Activated CD4-positive, CD25-positive, alpha-beta regulatory T cell treated with anti-CD3 and anti-CD28 coated beads, Interleukin-2, amount 50 U/mL, for 24 hours (primary cell): Measurements from ENCODE around the gene EXT2.

Experiments
- ATAC-seq, 2 donors: fragments of 150-1000 bp; cut with Tn5 transposase; one replicate each; pipeline ENCODE4 v1.10.0; 2021; ENCODE audit warnings: mild to moderate bottlenecking in 1 of 2, moderate library complexity in 1 of 2

The EXT2 gene

DNA sequence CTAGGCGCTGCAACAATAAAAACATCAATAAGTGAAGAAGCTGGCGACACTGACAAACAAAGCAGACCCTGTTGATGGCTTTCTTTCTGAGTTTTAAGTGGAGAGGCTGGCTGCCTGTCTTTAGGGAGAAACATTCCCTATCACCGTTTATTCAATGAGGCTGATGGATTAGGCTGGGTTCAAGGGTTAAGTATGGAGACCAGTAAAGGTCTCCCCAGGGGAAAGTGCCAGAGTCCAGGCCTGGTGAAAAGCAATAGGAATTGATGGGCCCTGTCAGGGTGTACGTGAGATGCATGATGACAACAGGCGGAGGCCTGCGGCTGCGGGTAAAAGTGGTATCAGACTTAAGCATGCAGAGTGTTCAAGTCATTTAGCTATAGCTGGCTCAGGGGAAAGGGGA lies 111.8 kb downstream of the EXT2 start:
- no peak for ATAC-seq

DNA sequence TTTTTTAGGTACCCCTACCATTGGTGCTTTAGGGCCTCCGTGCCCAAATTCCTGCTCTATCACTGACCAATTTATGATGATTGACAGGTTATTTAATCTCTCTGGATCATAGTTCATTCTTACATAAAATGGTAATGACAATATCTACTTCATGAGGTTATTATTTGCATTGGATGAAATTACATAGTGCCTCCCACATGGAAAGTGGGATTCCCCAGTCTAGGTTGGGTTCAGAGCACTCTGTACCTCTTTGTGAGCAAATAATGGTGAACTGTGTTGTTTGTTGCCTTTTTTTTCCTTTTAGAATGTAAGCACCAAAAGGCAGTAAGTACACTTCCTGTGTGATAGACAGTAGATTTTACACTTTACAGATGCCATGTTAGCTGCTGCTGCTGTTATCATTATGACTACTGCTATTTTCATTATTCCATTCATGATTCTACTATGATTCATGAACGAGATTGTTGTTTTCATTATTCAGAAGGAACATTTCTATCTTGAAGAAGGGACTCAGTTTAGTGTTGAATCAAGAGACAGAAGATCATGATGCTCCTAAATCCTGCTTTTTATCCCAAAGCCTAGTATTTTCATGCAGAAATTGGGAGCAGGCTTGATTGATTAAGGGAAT lies 113.6 kb downstream of the EXT2 start:
- ATAC-seq, result peak in 1 of 2 donors; percentile 3

DNA sequence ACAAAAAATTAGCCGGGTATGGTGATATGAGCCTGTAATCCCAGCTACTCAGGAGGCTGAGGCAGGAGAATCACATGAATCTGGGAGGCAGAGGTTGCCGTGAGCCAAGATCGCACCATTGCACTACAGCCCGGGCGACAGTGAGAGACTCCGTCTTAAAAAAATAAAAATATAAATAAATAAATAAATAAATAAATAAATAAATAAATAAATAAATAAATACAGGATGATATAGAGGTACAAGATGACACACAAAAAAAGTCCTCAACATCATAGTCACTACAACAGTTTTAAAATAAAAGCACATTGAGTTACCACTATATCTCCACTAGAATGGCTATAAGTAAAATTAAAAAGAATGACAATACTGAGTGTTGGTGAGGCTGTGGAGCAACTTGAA lies 116.7 kb downstream of the EXT2 start:
- ATAC-seq, result no peak

DNA sequence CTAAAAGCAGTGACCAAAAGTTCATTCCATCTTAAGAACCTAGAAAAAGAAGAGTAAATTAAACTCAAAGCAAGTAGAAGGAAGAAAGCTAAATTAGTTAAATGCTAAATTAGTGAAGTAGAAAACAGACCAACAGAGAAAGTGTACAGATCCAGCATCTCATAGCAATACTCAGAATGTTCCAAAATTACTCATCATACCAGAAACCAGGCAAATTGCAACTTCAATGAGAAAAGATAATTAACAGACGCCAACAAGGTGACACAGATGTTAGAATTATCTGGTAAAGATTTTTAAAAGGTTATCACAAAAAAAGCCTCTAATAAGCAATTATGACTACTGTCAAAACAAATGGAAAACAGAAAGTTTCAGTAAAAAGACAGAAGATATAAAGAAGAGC lies 117.7 kb downstream of the EXT2 start:
- no peak for ATAC-seq

DNA sequence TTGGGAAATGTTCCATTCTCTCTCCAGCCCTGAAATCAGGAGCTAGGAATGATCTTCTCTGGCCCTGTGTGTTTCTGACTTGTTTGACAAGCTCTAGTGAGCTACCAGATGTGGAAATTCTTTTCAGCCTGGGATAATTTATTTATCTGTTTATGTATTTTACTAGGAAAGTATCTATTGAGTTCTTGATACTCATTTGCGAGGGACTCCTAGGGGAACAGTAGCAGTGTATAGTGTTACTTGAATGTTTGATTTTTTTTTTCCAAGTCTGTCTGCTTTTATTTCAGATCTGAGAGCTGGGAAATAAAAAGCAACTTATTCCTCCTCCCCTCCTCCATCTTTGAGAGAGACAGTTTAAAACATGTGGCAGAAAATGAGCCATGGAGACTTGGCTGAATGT lies 122.0 kb downstream of the EXT2 start:
- ATAC-seq, result no peak

DNA sequence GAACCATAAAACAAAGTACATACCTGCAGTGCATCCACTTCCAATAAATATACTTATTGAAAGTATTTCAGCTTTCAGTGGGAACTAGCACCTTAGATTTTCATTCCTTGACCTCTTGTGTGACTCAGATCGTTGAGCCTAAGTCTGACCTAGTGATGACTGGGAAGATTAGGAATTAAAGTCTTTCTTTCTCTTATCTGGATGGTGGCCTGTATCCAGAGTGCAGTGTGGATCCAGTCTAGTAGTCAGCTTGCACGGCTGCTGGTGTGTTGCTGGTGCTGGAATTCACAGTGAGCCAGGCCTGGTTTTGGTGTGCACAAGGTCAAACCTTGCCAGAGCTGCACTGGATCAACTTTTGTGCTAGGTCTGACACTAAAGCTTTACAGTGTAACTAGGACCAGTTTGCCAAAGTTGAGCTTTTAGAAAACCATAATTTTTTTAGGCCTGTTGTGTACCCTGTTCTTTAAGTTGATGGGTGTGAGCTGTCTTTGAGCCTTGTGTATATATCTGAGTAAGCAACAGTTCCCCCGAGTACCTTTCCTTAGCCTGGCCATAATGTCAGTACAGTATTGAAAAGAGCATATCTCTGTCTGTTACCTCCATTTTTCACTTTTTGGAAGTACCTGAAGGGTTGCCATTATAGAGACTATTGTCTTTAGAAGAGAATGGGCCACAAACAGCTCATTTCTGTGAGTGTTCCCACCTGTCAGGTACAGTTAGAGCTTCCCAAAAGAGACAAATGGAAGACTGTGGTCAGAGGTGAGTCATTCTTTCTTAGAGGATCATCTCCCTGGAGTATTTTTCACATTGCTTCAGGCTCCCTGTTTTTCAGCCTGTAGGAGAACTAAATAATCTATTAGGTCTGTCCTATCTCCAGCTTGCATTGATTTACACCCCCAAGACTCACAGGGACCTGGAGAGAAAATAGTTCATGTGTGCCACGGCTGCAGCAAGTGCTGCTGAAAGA lies 124.6 kb downstream of the EXT2 start:
- ATAC-seq, result no peak

DNA sequence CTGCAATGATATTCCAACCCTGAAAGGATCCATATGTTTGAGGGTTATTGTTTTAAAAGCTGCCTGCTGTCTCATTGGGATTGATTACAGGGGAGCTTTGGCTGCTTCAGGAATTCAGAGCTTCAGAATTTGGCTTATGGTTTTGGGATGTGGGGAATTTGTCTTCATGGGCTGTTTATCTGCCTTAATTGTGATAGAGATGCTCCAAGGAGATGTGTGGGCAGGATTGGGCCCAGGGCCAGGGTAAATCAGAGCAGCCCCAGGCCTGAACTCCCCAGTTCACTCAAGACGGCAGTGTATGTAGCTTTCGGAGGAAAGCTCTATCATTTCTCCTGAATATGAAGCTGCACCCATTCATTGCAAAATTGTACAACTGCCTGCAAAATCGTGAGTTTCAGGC lies 126.0 kb downstream of the EXT2 start:
- ATAC-seq, result no peak

DNA sequence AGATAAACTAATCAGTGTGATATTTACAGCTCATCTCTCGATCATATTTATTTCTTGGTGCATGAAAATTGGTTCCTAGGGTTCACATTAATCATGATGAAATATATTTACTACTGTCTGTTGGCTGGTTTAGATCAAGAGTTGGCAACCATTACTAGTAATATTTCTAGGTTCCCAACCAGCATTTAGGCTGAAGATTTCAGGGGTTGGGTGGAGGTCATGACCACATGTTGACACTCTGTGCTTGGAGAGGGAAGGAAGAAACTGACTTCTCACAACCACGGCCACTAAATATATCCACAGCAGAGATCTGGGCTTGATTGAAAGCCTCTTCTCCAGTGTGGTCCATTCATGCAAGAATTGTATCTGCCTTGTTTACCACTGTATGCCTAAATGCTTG lies 126.5 kb downstream of the EXT2 start:
- ATAC-seq, result no peak

DNA sequence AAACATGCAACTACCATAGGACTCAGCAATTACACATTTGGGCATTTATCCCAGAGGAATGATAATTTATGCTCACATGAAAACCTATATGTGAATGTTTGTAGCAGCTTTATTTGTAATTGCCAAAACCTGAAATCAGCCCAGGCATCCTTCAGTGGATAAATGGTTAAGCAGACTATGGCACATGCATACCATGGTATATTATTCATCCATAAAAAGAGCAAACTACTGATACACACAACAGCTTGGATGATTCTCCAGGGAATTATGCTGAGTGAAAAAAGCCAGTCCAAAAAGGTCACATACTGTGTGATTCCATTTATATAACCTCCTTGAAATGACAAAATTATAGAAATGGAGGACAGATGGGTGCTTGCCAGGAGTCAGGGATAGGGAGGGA lies 127.8 kb downstream of the EXT2 start:
- no peak for ATAC-seq

DNA sequence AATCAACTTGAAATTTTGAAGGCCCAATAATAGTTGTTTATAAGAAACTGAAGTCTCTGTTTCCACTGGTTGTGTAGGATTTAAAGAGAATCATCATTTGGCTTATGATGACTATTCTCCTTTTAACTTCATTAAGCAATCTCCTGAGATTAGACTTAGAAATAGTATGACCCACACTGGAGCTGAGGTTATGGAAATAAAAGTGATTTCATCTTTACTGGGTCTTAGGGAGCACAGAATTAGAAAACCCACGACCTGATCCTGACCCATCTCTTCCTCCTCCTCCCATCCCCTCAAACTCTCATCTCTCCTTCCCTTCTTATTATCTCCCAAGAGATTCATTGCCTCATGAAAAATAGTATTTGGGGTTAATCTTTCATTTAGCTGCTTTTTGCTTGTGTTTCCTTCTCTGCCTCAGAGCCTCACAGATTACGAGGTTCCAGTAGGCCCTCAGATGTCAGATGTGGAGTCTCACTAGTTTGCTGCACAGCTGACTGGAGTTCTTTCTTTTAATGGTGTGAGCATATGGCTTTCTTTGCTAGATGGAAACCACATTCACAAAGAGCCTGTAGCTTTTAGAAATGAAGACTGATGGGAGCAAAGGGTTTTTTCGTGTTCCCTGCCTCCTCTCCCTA lies 129.5 kb downstream of the EXT2 start:
- no peak for ATAC-seq

DNA sequence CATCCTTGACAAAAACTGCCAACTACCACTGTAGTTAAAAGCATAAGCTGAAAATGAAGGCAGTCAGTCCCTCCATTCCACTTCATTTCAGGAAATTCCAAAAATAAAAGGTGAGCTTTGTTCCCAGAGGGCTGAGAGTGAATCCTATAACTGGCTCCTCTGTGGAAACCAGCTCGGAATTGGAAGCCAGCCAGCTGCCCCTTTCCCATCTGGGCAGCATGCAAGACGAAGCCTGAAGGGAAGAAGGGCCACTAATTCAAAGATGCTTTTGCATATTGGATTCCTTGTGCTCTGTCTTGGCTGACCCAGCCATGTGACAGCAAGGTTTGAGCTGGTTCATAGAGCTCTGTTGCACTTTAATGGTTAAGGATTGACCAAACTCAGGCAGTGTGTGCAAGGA lies 131.0 kb downstream of the EXT2 start:
- no peak for ATAC-seq

DNA sequence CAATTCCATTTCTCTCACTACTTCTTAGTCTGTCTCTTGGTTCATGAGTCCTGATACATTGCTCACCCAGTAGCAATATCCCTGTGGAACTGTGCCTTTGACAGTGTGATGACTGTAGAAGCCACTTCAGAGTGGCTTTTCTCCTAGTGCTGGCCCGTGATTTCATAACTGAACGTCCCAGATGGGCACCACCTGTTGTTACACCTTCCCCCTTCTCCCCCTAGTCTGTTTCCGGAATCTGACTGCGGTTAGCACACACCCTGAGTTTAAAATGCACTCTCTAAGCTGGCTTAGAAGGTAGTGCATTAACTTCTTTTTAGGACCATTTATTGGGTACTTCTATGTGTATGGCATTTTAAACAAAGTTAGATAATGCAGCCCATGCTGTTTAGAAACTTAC lies 131.5 kb downstream of the EXT2 start:
- no peak for ATAC-seq

DNA sequence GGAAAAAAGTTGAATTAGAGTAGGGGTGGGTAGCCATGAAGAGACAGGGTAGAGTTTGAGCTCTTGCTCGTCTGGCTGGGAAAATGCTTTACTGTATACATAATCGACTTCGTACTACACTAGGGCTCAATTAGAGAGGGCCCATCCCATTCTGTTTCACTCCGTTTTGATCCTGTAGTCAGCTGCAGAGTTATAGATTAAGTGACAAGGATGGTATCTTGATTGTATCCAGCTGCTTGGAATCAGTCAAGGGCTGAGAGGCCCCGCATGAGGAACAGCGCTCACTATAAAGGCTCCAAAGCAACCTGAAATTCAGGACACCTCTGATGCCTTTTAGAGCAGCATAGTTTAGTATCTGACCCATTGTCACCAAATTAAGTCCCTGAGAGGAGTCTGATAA lies 132.9 kb downstream of the EXT2 start:
- no peak for ATAC-seq

DNA sequence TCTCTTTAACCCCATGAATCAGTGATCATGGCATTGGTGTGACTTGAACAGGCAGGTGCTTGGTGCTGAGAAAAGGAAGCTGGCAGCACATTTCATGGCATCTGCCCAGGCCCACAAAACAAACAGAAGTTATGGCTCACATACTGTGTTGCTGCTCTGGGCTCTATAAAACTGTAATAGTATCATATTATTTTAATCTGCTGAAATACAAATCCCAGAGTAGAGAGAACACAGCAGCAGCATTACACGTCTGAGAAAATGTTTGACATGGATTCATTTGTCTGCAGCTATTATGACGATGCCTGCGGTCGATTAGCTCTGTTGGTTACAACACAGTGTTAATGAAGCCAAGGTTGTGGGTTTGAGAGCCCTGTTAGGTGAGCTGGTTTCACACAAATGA lies 133.6 kb downstream of the EXT2 start:
- no peak for ATAC-seq

DNA sequence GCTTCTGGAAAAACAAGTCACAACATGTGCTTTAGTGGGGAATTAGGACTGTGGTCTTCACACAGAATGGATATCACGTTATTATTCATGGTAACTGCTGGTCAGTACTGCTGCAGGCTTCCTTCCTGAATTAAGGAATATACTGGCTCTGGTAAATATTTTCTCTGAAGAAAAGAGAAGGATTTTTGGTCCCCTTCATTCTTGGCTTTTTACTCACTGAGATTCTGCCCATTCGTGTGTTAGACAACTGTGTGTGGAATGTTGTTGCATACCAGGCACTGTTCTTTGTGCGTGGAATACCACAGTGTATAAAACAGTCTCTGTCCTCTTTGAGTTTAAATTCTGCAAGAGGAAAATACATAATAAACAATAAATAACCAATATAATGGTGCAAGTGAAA lies 134.1 kb downstream of the EXT2 start:
- no peak for ATAC-seq

DNA sequence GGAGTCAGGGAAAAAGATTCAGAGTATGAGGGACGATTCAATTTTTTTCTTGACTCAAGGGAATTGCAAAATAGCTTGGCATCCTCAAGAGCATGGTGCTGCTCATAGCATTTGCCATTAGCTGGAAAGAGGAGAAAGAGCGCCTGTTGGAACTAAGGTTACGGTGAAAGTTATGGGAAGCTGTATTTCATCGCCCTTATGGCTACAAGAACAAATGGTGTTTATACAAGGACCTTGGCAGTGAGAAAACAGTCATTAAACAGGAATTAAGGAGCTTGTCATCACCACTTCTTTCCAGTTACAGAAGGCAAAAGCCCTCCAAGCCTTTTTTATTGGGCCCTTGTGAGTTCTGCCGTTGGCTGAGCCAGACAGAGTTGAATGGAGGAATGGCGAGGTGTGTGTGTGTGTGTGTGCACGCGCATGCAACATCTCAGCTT lies 140.3 kb downstream of the EXT2 start:
- no peak for ATAC-seq

DNA sequence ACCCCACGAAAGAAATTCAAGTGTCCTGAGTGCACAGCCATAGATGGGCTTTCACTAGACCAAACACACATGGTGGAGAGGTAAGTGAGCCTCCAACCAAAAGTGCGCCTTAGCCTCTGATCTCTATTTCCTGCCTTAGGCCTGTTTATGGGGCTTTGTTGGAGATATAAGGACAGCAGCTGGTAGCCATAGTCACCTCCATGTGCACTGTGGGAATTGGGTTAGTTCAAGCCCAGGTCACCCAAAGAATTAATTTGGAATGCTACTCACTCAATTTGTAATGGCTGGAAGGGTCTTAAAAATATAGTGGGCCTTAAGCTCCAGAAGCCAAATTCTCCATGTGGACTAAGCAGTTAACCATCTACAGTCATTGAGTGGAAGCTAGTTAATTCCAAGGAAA lies 140.8 kb downstream of the EXT2 start:
- ATAC-seq, result no peak

DNA sequence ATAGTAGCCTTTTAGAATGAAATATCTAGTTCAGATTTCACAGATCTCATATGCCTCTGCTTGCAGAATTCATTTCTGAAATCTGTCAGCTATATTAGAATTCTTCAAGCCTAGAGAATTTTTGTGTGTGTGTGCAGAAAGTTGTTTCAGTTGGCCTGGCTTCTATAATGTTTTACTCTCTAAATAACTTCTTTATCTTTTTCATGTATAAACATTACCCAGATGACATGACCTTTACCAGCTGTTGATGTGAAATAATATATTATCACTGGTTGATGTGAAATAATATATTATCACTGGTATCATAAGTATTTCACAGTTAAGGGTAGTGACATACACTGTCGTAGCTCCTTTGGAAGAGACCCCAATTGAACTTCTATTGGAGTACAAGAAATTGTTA lies 141.7 kb downstream of the EXT2 start:
- no peak for ATAC-seq

DNA sequence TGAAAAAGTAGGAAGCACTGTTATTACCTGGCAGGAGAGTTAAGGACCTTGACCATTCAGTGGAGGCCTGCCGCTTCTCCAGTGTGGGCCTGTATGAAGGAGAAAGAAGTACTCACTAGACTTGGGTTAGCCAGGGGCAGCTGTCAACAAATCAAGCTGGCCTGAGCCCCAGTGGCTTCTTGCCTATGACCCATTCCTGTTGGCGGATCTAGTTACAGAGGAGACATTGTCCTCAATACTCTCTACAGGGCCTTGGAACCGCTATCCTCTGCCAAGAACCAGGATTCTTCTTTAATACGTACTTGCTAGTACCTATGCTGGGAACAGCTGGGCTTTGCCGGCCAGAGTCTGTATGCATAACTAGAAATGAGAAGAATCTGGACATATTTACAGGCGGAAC lies 146.4 kb downstream of the EXT2 start:
- no peak for ATAC-seq

DNA sequence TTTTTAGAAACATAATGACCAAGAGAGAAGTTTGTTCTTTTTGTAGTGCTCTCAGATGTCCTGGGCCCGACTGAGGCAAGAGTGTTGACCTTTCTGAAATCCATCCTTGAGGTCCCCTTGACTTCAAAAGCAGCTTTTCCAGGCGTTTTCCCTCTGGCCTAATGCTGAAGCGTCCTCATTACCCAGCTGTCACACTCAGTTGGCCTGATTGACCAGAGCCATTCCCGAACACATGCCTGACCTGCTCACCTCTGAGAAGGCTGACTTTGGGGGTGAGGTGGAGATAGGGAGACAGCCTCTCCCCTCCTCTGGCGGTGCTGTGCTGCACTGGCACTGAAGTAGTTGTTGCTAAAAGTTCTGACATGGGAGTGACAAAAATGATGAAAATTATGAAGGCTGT lies 147.6 kb downstream of the EXT2 start:
- no peak for ATAC-seq

DNA sequence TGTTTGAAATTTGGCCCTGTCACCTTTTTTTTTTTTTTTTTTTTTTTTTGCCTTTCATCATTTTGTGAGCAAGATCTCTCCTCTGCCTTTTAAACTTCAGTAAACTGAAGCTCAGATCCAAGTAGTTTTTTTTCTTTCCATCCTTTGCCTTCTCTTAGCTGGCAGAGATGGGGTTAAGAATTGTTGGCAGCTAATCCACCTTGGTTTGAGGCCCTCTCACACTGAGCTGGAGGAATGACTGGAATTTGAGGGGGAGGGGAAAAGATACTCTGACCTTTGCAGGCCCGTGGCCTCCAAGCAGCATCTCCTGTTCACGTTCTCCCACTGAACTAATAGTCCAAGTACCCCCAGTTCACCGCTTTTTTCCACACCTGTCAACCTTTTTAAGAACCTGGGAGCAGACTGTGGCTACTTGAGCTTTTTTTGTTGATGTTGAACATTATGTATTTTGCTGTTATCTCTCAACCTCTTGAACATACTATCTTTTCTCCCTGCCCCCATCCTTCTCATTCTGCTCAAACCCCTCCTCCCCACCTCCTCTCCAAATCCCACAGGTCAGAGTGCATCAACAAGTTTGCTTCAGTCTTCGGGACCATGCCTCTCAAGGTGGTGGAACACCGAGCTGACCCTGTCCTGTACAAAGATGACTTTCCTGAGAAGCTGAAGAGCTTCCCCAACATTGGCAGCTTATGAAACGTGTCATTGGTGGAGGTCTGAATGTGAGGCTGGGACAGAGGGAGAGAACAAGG lies 148.3 kb downstream of the EXT2 start:
- ATAC-seq, result no peak

DNA sequence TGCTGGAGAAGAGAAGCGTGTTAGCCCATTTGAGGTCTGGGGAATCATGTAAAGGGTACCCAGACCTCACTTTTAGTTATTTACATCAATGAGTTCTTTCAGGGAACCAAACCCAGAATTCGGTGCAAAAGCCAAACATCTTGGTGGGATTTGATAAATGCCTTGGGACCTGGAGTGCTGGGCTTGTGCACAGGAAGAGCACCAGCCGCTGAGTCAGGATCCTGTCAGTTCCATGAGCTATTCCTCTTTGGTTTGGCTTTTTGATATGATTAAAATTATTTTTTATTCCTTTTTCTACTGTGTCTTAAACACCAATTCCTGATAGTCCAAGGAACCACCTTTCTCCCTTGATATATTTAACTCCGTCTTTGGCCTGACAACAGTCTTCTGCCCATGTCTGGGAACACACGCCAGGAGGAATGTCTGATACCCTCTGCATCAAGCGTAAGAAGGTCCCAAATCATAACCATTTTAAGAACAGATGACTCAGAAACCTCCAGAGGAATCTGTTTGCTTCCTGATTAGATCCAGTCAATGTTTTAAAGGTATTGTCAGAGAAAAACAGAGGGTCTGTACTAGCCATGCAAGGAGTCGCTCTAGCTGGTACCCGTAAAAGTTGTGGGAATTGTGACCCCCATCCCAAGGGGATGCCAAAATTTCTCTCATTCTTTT lies 149.3 kb downstream of the EXT2 start:
- no peak for ATAC-seq

DNA sequence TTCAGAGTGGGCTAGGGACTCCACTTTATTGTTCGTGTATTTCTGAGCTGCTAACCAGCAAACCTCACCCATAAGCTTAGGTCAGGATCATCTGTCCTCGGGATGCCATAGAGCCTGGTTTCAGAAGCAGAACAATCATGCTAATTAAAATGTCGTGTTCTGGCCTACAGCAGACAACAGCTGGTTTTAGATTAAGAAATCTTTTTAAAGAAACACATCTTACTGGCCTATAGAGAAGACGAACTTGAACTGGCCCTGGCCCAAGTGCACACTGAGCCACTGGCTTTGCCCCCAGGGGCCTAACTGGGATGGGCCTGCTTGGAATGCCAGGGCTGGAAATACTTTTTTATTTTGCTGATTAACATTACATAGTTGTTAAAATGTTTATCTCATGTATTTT lies 151.2 kb downstream of the EXT2 start:
- ATAC-seq, result no peak
